OCI-LY7 (cell line): ENCODE measurements around the gene MSANTD7. TPM values are rescaled to one million over a fixed set of nuclear protein-coding genes. Genes with fewer than 3 reads are reported as not detected.
A peak's percentile ranks its signal among the peaks of the same experiment; 100 is the strongest.

Source experiments
- Bru-seq: library from RNA; stranded (reverse); fragments of 400-500 nt; gene quantifications from one replicate; lab custom pipeline; 2021; lab: Mats Ljungman, UMichigan
- BruChase-seq, 2 experiments: library from RNA; stranded (reverse); fragments of 400-500 nt; gene quantifications; one replicate each; lab custom pipeline; 2021; lab: Mats Ljungman, UMichigan
- BruUV-seq: library from RNA; stranded (reverse); fragments of 400-500 nt; replicated peaks from 2 replicates; lab custom pipeline; 2021; lab: Mats Ljungman, UMichigan
- CTCF ChIA-PET: fragments of 300-600 bp; sonication (Branson Sonifier 250); formaldehyde crosslinking; loops from one replicate; lab custom pipeline; 2022; ENCODE audit warnings: antibody characterized with exemption; ENCODE audit not compliant: unreplicated experiment; lab: Charles Lee
- POLR2A ChIA-PET: fragments of 300-600 bp; sonication (Branson Sonifier 250); formaldehyde crosslinking; loops from one replicate; lab custom pipeline; 2022; ENCODE audit warnings: antibody characterized with exemption; lab: Charles Lee
- DNase-seq: peaks from one replicate; pipeline ENCODE4 v3.0.0-alpha.2; 2015; ENCODE audit warnings: low spot score
- H2AFZ ChIP-seq: fragments of 200-600 bp; sonication (generic), shearing (Covaris generic); 2 replicates; pipeline ENCODE4 v1.6.1; 2014; ENCODE audit warnings: mild to moderate bottlenecking, antibody characterized with exemption, low read length, moderate library complexity
- H3K27ac ChIP-seq: fragments of 200-600 bp; sonication (generic); 2 replicates; pipeline ENCODE4 v1.5.1; 2014; ENCODE audit warnings: mixed run types, low read depth, mild to moderate bottlenecking, moderate library complexity, low read length, inconsistent platforms; ENCODE audit not compliant: poor library complexity, severe bottlenecking
- H3K36me3 ChIP-seq: fragments of 200-600 bp; sonication (generic); 2 replicates; pipeline ENCODE4 v1.6.1; 2014; ENCODE audit warnings: mild to moderate bottlenecking, antibody characterized with exemption, low read length, moderate library complexity, mixed read lengths; ENCODE audit not compliant: insufficient read depth
- H3K4me1 ChIP-seq: fragments of 200-600 bp; sonication (generic); 2 replicates; pipeline ENCODE4 v1.5.1; 2014; ENCODE audit warnings: mild to moderate bottlenecking, low read length; ENCODE audit not compliant: insufficient read depth, poor library complexity, severe bottlenecking
- H3K4me2 ChIP-seq: fragments of 200-600 bp; sonication (generic); 2 replicates; pipeline ENCODE4 v1.6.1; 2014; ENCODE audit warnings: mild to moderate bottlenecking, low read length
- H3K4me3 ChIP-seq: fragments of 200-600 bp; sonication (generic); 2 replicates; pipeline ENCODE4 v1.5.1; 2014; ENCODE audit warnings: mild to moderate bottlenecking, low read depth, low read length; ENCODE audit not compliant: poor library complexity, severe bottlenecking
- H3K79me2 ChIP-seq: fragments of 200-600 bp; sonication (generic); 2 replicates; pipeline ENCODE4 v1.6.1; 2016; ENCODE audit warnings: low read depth, mild to moderate bottlenecking, low read length, moderate library complexity, mixed read lengths; ENCODE audit not compliant: insufficient read depth
- H3K9me2 ChIP-seq: fragments of 200-600 bp; sonication (generic); 2 replicates; pipeline ENCODE4 v1.6.1; 2016; ENCODE audit warnings: mild to moderate bottlenecking, low read length, mixed read lengths; ENCODE audit not compliant: insufficient read depth
- H3K9me3 ChIP-seq: fragments of 200-600 bp; sonication (generic); 2 replicates; pipeline ENCODE4 v1.6.1; 2014; ENCODE audit warnings: mild to moderate bottlenecking, mixed run types, low read length, mixed read lengths
- H4K20me1 ChIP-seq: fragments of 200-600 bp; sonication (generic); 2 replicates; pipeline ENCODE4 v1.6.1; 2014; ENCODE audit warnings: mild to moderate bottlenecking, antibody characterized with exemption, low read length, moderate library complexity, mixed read lengths; ENCODE audit not compliant: insufficient read depth
- CTCF ChIP-seq: fragments of 200-600 bp; sonication (generic); conservative IDR thresholded peaks from 2 replicates; pipeline ENCODE4 v1.5.1; 2014; ENCODE audit warnings: mild to moderate bottlenecking, antibody characterized with exemption, low read length, moderate library complexity, mixed read lengths
- EZH2phosphoT487 ChIP-seq: fragments of 200-600 bp; sonication (generic); IDR thresholded peaks from 2 replicates; pipeline ENCODE4 v1.6.1; 2018; ENCODE audit warnings: low read depth, borderline replicate concordance, mild to moderate bottlenecking, mixed run types, antibody characterized with exemption, low read length, moderate library complexity, mixed read lengths
- intact Hi-C: fragments of 100-400 bp; cut with micrococcal nuclease; formaldehyde crosslinking; loops from one replicate; pipeline ENCODE4 v1.10.0; 2022; ENCODE audit not compliant: unreplicated experiment
- long read RNA-seq: library from polyadenylated mRNA; stranded (forward); transcript quantifications from one replicate; pipeline ENCODE4 v2.0.0, GENCODE V29; 2022
- total RNA-seq, 2 experiments: library from RNA; depleted of rRNA in 1 of 2; stranded (reverse); fragments of >200 nt in 1 of 2; shearing (Covaris generic) in 1 of 2; gene quantifications; 2 replicates each; pipeline ENCODE4 v1.2.3, GENCODE V29; 2014 to 2022

MSANTD7 gene
- total RNA-seq (2014; rRNA removed; shearing (Covaris generic)), result 22.2 and 26.5 TPM in 2 replicates
- 23.5 and 29.5 TPM in 2 replicates for total RNA-seq (2022)
- percentile 93 among the genes with signal in this experiment for Bru-seq, nascent RNA
- BruChase-seq, experiment 1, labeled RNA remaining after a 6-hour chase, result percentile 84 among the genes with signal in this experiment
- BruChase-seq, experiment 2, labeled RNA remaining after a 2-hour chase, result percentile 99 among the genes with signal in this experiment
- long read RNA-seq, full-length matches to known transcripts, result 38 of 41 reads
- long read RNA-seq, partial matches to known transcripts, result 2 of 41 reads
- long read RNA-seq, other reads (novel, unspliced or antisense), result 1 of 41 reads

GRCh38 chr10:14837757-14838581 is at the start of gene MSANTD7, which contains the start of the genes CDNF and HSPA14:
Gene MSANTD7 (plus strand): TSS chr10:14838306. CDS start chr10:14842285, 3,979 bp downstream.
Gene CDNF (minus strand): TSS chr10:14838037. CDS start chr10:14837946, 91 bp downstream.
Gene HSPA14 (plus strand): TSS chr10:14838306. CDS start chr10:14838403, 97 bp downstream.
- intact Hi-C loops, result loop anchor here (1.0 to 5.0 kb wide), 4 partner anchors 40 to 236 kb away; partner anchors contain the start of genes DCLRE1C and SUV39H2
- Histone ChIP-seq H3K9me3 (no peaks in the 10 kb centered on the region), H3K36me3 (peaks cover 31% of the 10 kb centered on the region), H3K4me2 (peak within 1 kb of the TSS; percentile 73), H4K20me1 (peaks cover 10% of the 10 kb centered on the region; the same call in 1 of the 2 replicates), H3K4me3 (peak within 1 kb of the TSS; percentile 88), H3K9me2 (no peaks in the 10 kb centered on the region), H3K4me1 (peaks cover 12% of the 10 kb centered on the region), H3K79me2 (peaks cover 40% of the 10 kb centered on the region), H3K27ac (peak within 1 kb of the TSS; percentile 56), H2AFZ (peak within 1 kb of the TSS; percentile 59)
- ChIA-PET POLR2A (interaction anchor here (0.5 to 4.3 kb wide), 33 partner anchors 9 to 335 kb away, joined by 3 to 20 read pairs (median 3); partner anchors contain the start of genes DCLRE1C, MEIG1 and SUV39H2), CTCF (interaction anchor here (0.6 to 1.5 kb wide), 6 partner anchors 15 to 297 kb away, joined by 3 to 7 read pairs (median 4); partner anchors contain the start of gene SUV39H2)
- TF ChIP-seq CTCF (no peak), EZH2phosphoT487 (no peak)
- no TSS peak for BruUV-seq
- peak; percentile 100 for DNase-seq

- H4K20me1 ChIP-seq, result no peaks in the 10 kb centered on the region
- POLR2A ChIA-PET, result interaction anchor here (0.7 to 1.8 kb wide), 4 partner anchors 11 to 182 kb away, joined by 3 to 6 read pairs (median 4); no protein-coding TSS in a partner anchor
- no peaks in the 10 kb centered on the region for H3K79me2 ChIP-seq
- peak overlapping the region; percentile 45 for H3K4me2 ChIP-seq
- CTCF ChIA-PET, result no interaction called here
- H3K9me3 ChIP-seq, result no peaks in the 10 kb centered on the region
- H3K9me2 ChIP-seq, result no peaks in the 10 kb centered on the region
- H2AFZ ChIP-seq, result peak overlapping the region; percentile 68; the same call in 1 of the 2 replicates
- H3K27ac ChIP-seq, result no peak overlapping the region
- intact Hi-C loops, result no loop called here
- H3K4me3 ChIP-seq, result peak overlapping the region; percentile 7
- BruUV-seq, result no TSS peak
- H3K36me3 ChIP-seq, result no peaks in the 10 kb centered on the region
- H3K4me1 ChIP-seq, result peaks cover 41% of the 10 kb centered on the region
- TF ChIP-seq EZH2phosphoT487, result no peak
- TF ChIP-seq CTCF, result no peak
- DNase-seq, result peak; percentile 19
Measured at GRCh38 chr10:14798636-14799035, 39.5 kb upstream of the MSANTD7 start.
